Peyer's patch (tissue), 4 donors: ENCODE measurements around the gene TMA7. TPM values are rescaled to one million over a fixed set of nuclear protein-coding genes. Genes with fewer than 3 reads are reported as not detected.
"Not testable (repeated sequence)": the region's sequence is repeated elsewhere in the genome, so short reads cannot be mapped to it uniquely, and the experiment has no call there.

Experiments
- DNase-seq, 3 donors: peaks; one replicate each; pipeline ENCODE4 v3.0.0-alpha.2; 2017 to 2019
- H3K27ac ChIP-seq, 4 donors: fragments of 200-600 bp; sonication (generic); one replicate each; pipeline ENCODE4 v1.5.1; 2016 to 2019
- H3K27me3 ChIP-seq, 2 donors: fragments of 200-600 bp; sonication (generic); one replicate each; pipeline ENCODE4 v1.5.1; 2019
- H3K36me3 ChIP-seq, 3 donors: fragments of 200-600 bp; sonication (generic); one replicate each; pipeline ENCODE4 v1.5.1; 2016 to 2019
- H3K4me1 ChIP-seq, 4 donors: fragments of 200-600 bp; sonication (generic); one replicate each; pipeline ENCODE4 v1.5.1; 2016 to 2019
- H3K4me3 ChIP-seq, 4 donors: fragments of 200-600 bp; sonication (generic); 1 replicate in 3 of 4; 2 replicates in 1 of 4; pipeline ENCODE4 v1.5.1; 2016 to 2019; ENCODE audit warnings: mild to moderate bottlenecking in 1 of 4
- H3K9me3 ChIP-seq, 4 donors: fragments of 200-600 bp; sonication (generic); one replicate each; pipeline ENCODE4 v1.5.1; 2016 to 2019; ENCODE audit warnings: mild to moderate bottlenecking in 1 of 4
- POLR2A ChIP-seq, 2 donors: fragments of 450-650 bp; IDR thresholded peaks; one replicate each; pipeline ENCODE4 v1.5.1; 2017; ENCODE audit warnings: antibody characterized with exemption in 2 of 2, mild to moderate bottlenecking in 2 of 2, moderate library complexity in 2 of 2
- total RNA-seq, 4 donors: library from RNA; depleted of rRNA; stranded (reverse); fragments of >200 nt; gene quantifications; one replicate each; pipeline ENCODE4 v1.1.0, GENCODE V29; 2016
- TF ChIP-seq, protein P1 (sequence below), 6 experiments: fragments of 450-650 bp in 4 of 6; fragments of 200-600 bp in 2 of 6; sonication (generic) in 1 of 6; IDR thresholded peaks; one replicate each; pipeline ENCODE4 v1.5.1; 2017 to 2019; ENCODE audit warnings: antibody characterized with exemption in 6 of 6, mild to moderate bottlenecking in 3 of 6, moderate library complexity in 1 of 6

Gene TMA7
- total RNA-seq, 4 donors from 2014 or later = 142 to 246 (median 153) TPM

- H3K4me3 ChIP-seq = no peak overlapping the region
- no peaks in the 10 kb centered on the region for H3K9me3 ChIP-seq
- H3K27me3 ChIP-seq = no peaks in the 10 kb centered on the region
- TF ChIP-seq POLR2A (IDR thresholded peaks at IDR 0.05) = no peak
- TF ChIP-seq, protein P1, sequence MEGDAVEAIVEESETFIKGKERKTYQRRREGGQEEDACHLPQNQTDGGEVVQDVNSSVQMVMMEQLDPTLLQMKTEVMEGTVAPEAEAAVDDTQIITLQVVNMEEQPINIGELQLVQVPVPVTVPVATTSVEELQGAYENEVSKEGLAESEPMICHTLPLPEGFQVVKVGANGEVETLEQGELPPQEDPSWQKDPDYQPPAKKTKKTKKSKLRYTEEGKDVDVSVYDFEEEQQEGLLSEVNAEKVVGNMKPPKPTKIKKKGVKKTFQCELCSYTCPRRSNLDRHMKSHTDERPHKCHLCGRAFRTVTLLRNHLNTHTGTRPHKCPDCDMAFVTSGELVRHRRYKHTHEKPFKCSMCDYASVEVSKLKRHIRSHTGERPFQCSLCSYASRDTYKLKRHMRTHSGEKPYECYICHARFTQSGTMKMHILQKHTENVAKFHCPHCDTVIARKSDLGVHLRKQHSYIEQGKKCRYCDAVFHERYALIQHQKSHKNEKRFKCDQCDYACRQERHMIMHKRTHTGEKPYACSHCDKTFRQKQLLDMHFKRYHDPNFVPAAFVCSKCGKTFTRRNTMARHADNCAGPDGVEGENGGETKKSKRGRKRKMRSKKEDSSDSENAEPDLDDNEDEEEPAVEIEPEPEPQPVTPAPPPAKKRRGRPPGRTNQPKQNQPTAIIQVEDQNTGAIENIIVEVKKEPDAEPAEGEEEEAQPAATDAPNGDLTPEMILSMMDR (IDR thresholded peaks at IDR 0.05) = no peak
- H3K4me1 ChIP-seq = no peaks in the 10 kb centered on the region
- H3K27ac ChIP-seq = no peak overlapping the region
- peaks cover 0 to 13% (median 0%) of the 10 kb centered on the region in 3 donors for H3K36me3 ChIP-seq
- DNase-seq = peak in 2 of 3 donors; percentile 41 to 42
Measured at GRCh38 chr3:48399387-48400172, 40.5 kb upstream of the TMA7 start.

DNA sequence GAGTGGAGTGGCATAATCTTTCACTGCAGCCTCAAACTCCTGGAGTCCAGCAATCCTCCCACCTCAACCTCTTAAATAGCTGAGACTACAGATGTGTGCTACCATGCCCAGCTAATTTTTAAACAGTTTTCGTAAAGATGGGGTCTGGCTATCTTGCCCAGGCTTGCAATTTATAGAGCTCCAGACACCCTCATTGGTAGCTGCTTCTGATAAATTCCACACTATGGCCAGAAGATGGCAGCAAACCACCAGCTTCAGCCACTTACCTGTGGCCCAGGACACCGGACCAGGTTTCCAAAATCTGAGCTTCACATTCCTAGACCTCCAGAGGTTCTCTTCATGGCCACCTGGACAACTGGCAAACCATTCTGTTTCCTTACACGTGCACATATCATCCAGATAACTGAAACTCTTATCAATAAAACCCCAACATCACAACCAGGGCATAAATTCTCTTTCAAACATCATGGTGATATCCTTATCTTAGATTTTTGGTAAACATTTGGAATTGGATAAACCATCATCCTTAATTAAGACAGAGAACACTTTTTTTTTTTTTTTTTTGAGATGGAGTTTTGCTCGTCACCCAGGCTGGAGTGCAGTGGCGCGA is 39.1 kb upstream of the TMA7 start:
- TF ChIP-seq POLR2A (IDR thresholded peaks at IDR 0.05) = no peak
- TF ChIP-seq, protein P1 (IDR thresholded peaks at IDR 0.05) = peak; percentile 80 to 95 (median 89)
- Histone ChIP-seq H3K4me1 (no peaks in the 10 kb centered on the region), H3K27ac (peak overlapping the region in 1 of 4 donors; percentile 80), H3K9me3 (no peaks in the 10 kb centered on the region), H3K27me3 (no peaks in the 10 kb centered on the region), H3K4me3 (no peak overlapping the region), H3K36me3 (peaks cover 0 to 25% (median 0%) of the 10 kb centered on the region in 3 donors)
- DNase-seq = peak; percentile 44 to 84 (median 46)

- H3K4me1 ChIP-seq, H3K27me3 ChIP-seq, H3K4me3 ChIP-seq, H3K9me3 ChIP-seq: not testable (repeated sequence)
- peak overlapping the region in 3 of 4 donors; percentile 50 to 80 (median 55) for H3K27ac ChIP-seq
- peaks cover 0 to 30% (median 0%) of the 10 kb centered on the region in 3 donors for H3K36me3 ChIP-seq
- peak in 1 of 3 donors; percentile 45 for DNase-seq
Measured at GRCh38 chr3:48401434-48401901, 38.6 kb upstream of the TMA7 start.

DNA sequence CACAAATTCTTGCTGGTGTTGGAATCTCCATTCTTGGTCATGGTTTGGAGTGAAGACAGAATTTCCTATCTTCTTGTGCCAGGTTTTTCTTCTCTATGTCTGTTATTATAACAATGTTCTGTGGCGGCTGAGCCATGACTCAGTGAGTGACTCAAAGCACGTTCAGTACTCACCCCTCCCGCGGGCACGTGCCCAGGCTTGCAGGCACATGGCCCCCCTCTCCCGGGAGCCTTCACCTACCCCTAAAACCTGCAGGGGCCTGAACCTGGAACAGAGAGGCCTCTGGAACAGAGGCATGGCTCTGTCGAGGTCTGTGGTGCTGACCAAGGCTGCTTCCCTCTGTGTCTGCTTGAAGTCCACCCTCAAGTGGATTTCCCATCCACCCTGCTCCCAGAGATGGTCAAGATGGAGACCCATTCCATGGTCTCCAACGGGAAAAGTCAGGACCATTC is 37.8 kb upstream of the TMA7 start:
- DNase-seq = peak; percentile 44 to 82 (median 62)
- peak overlapping the region; percentile 42 to 80 (median 48) for H3K27ac ChIP-seq
- H3K4me1 ChIP-seq = no peaks in the 10 kb centered on the region
- H3K4me3 ChIP-seq = no peak overlapping the region
- TF ChIP-seq, protein P1 (IDR thresholded peaks at IDR 0.05) = no peak
- TF ChIP-seq POLR2A (IDR thresholded peaks at IDR 0.05) = no peak
- no peaks in the 10 kb centered on the region for H3K27me3 ChIP-seq
- H3K36me3 ChIP-seq = peaks cover 0 to 37% (median 0%) of the 10 kb centered on the region in 3 donors
- no peaks in the 10 kb centered on the region for H3K9me3 ChIP-seq

DNA sequence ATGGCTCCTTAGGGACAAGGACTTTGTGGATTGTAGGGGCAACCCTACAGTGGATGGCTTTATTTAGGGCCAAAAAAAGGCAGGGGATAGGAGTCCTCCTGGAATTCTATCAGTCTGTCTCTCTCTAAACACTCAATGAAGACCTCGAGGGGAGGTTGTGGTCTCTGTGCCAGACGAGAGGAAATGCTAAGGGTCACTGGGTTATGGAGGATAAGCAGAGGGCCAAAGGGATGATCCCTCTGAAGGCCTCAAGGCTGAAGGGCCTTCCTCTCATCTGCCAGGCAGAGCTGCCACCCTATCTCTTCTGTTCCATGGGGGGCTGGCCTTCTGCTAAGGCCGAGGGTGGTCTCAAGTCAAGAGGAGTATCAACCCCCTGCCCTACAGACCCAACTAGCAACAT is 37.1 kb upstream of the TMA7 start:
- H3K4me3 ChIP-seq = no peak overlapping the region
- no peaks in the 10 kb centered on the region for H3K4me1 ChIP-seq
- H3K27me3 ChIP-seq = no peaks in the 10 kb centered on the region
- DNase-seq = no peak
- no peaks in the 10 kb centered on the region for H3K9me3 ChIP-seq
- H3K27ac ChIP-seq = peak overlapping the region; percentile 42 to 80 (median 48)
- peaks cover 0 to 37% (median 0%) of the 10 kb centered on the region in 3 donors for H3K36me3 ChIP-seq
- TF ChIP-seq, protein P1 (IDR thresholded peaks at IDR 0.05) = no peak
- no peak for TF ChIP-seq POLR2A (IDR thresholded peaks at IDR 0.05)
